Spleen (tissue), 7 donors: ENCODE data around the gene PLK1.

Experiments used
- POLR2A ChIP-seq, 3 donors: fragments of 450-650 bp; IDR thresholded peaks; one replicate each; pipeline ENCODE4 v1.5.1; 2017; ENCODE audit warnings: antibody characterized with exemption in 3 of 3, mild to moderate bottlenecking in 1 of 3
- POLR2AphosphoS5 ChIP-seq, 3 donors: sonication (generic); formaldehyde crosslinking; IDR thresholded peaks; one replicate each; pipeline ENCODE4 v1.5.1; 2017; ENCODE audit warnings: antibody characterized with exemption in 3 of 3
- TF ChIP-seq, protein P1 (sequence below), 11 experiments: fragments of 200-600 bp in 7 of 11; fragments of 450-650 bp in 4 of 11; sonication (generic) in 4 of 11; IDR thresholded peaks in 8 of 11; conservative IDR thresholded peaks in 3 of 11; 1 replicate in 7 of 11; 2 replicates in 4 of 11; pipeline versions ENCODE4 v1.4.0 to v1.8.0; 2016 to 2021; ENCODE audit warnings: antibody characterized with exemption in 11 of 11, inconsistent platforms in 4 of 11, mild to moderate bottlenecking in 1 of 11
- donor health status: DM: no; HTN: no; CAD: no; lungs with moderate emphysema.
- donor health status: DM: no; HTN: no; CAD: no.
- donor health status: DM: no; HTN: no; CAD: no.

DNA sequence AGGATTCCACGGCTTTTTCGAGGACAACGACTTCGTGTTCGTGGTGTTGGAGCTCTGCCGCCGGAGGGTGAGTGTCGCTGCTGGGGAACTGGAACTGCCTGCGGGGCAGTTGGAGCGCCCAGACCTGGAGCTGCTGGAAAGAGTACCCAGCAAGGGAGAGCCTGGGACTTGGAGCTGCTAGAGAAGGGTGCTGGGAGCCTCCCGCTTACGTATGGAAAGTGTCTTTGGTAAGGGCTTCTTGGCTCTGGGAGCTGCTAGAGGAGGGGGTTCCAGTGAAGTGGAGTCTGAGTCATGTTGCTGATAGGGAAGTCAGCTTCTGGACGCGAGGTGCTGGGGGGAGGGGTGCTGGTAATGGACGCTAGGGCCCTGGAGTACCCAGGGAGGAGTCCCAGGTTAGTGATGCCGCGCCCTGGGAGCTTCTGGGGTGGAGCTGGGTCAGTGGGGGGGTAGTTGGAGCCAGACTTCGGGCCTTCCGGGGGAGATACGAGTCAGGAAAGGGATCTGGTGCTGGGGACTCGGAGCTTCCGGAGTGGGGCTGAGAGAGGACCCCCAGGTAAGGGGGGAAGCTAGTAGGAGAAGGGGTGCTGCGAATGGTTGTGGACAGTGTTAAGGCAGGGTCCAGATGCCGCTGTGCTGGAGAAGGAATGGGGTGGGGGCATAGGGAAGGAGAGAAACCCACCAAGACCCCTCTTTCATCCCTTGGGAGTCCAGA, 741 bp downstream of the PLK1 start:
- TF ChIP-seq, protein P1, sequence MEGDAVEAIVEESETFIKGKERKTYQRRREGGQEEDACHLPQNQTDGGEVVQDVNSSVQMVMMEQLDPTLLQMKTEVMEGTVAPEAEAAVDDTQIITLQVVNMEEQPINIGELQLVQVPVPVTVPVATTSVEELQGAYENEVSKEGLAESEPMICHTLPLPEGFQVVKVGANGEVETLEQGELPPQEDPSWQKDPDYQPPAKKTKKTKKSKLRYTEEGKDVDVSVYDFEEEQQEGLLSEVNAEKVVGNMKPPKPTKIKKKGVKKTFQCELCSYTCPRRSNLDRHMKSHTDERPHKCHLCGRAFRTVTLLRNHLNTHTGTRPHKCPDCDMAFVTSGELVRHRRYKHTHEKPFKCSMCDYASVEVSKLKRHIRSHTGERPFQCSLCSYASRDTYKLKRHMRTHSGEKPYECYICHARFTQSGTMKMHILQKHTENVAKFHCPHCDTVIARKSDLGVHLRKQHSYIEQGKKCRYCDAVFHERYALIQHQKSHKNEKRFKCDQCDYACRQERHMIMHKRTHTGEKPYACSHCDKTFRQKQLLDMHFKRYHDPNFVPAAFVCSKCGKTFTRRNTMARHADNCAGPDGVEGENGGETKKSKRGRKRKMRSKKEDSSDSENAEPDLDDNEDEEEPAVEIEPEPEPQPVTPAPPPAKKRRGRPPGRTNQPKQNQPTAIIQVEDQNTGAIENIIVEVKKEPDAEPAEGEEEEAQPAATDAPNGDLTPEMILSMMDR (IDR thresholded peaks at IDR 0.05 in 8 of 11, conservative IDR thresholded peaks at IDR 0.05 in 3 of 11) = no peak
- TF ChIP-seq POLR2A (IDR thresholded peaks at IDR 0.05) = no peak
- no peak for TF ChIP-seq POLR2AphosphoS5 (IDR thresholded peaks at IDR 0.05)
